HCT116 (cell line): Measurements from ENCODE around the gene NDUFS4. TPM values are rescaled to one million over a fixed set of nuclear protein-coding genes. Genes with fewer than 3 reads are reported as not detected.

ENCODE experiments used
- ATAC-seq: fragments of 200-7000 bp; cut with Tn5 transposase; 2 replicates; pipeline ENCODE4 v1.9.1; 2020; ENCODE audit warnings: mild to moderate bottlenecking, moderate library complexity
- BruUV-seq: library from RNA; stranded (reverse); fragments of 400-500 nt; replicated peaks from 2 replicates; lab custom pipeline; 2021; lab: Mats Ljungman, UMichigan
- CTCF ChIA-PET: fragments of 300-600 bp; sonication (Branson Sonifier 250); formaldehyde crosslinking; loops from one replicate; lab custom pipeline; 2021; ENCODE audit warnings: antibody characterized with exemption; lab: Charles Lee
- POLR2A ChIA-PET: fragments of 300-600, 350-600 bp; sonication (Branson Sonifier 250); formaldehyde crosslinking; loops from one replicate; lab custom pipeline; 2021; ENCODE audit warnings: antibody characterized with exemption; lab: Charles Lee
- RAD21 ChIA-PET, 2 experiments: fragments of 300-600 bp; sonication (Branson Sonifier 250); formaldehyde crosslinking; loops; one replicate each; lab custom pipeline; 2023; ENCODE audit warnings: low total read pairs in 2 of 2; ENCODE audit not compliant: uncharacterized antibody in 2 of 2, unreplicated experiment in 2 of 2, low non-redundant PET in 1 of 2; lab: Charles Lee
- DNase-seq: peaks from one replicate; pipeline ENCODE4 v3.0.0-alpha.2; 2010; ENCODE audit warnings: low read depth, low spot score
- H2AFZ ChIP-seq: fragments of 200-600 bp; shearing (Covaris generic), sonication (generic); 2 replicates; pipeline ENCODE4 v1.6.1; 2017; ENCODE audit warnings: low read depth, mixed run types, mixed read lengths, antibody characterized with exemption, low read length; ENCODE audit not compliant: poor library complexity, severe bottlenecking
- H3K27ac ChIP-seq: 2 replicates; pipeline ENCODE4 v1.5.1; 2012; ENCODE audit warnings: low read depth, low read length
- H3K27me3 ChIP-seq: fragments of 200-600 bp; sonication (generic); 2 replicates; pipeline ENCODE4 v1.6.1; 2016; ENCODE audit warnings: mixed run types, low read length, mixed read lengths; ENCODE audit not compliant: insufficient read depth
- H3K36me3 ChIP-seq, 2 experiments: fragments of 200-500 bp in 1 of 2; fragments of 200-600 bp in 1 of 2; sonication (Bioruptor generic) in 1 of 2; sonication (generic) in 1 of 2; 2 replicates each; pipeline versions ENCODE4 v1.5.1 to v1.6.1; 2014 to 2016; ENCODE audit warnings: low read length in 2 of 2, inconsistent platforms in 1 of 2, mixed read lengths in 1 of 2, mixed run types in 1 of 2; ENCODE audit not compliant: insufficient read depth in 2 of 2, control insufficient read depth in 1 of 2
- H3K4me1 ChIP-seq, 2 experiments: fragments of 200-600 bp in 1 of 2; sonication (generic) in 1 of 2; 2 replicates each; pipeline versions ENCODE4 v1.5.1 to v1.6.1; 2012 to 2017; ENCODE audit warnings: low read length in 2 of 2, inconsistent platforms in 1 of 2, mild to moderate bottlenecking in 1 of 2, mixed read lengths in 1 of 2, mixed run types in 1 of 2, moderate library complexity in 1 of 2; ENCODE audit not compliant: insufficient read depth in 2 of 2, control insufficient read depth in 1 of 2
- H3K4me2 ChIP-seq: fragments of 200-600 bp; sonication (generic); 2 replicates; pipeline ENCODE4 v1.6.1; 2017; ENCODE audit warnings: mixed run types, low read length, mixed read lengths
- H3K4me3 ChIP-seq, 2 experiments: fragments of 200-600 bp in 1 of 2; sonication (generic) in 1 of 2; replicated peaks in 1 of 2; 2 replicates each; pipeline ENCODE4 v1.5.1; 2011 to 2016; ENCODE audit warnings: low read length in 2 of 2, control low read depth in 1 of 2, low read depth in 1 of 2, mild to moderate bottlenecking in 1 of 2, mixed read lengths in 1 of 2, mixed run types in 1 of 2
- H3K79me2 ChIP-seq: fragments of 200-600 bp; sonication (generic); 2 replicates; pipeline ENCODE4 v1.6.1; 2017; ENCODE audit warnings: mild to moderate bottlenecking, mixed run types, low read length, moderate library complexity, mixed read lengths; ENCODE audit not compliant: insufficient read depth
- H3K9ac ChIP-seq: fragments of 200-600 bp; sonication (generic); 2 replicates; pipeline ENCODE4 v1.6.1; 2016; ENCODE audit warnings: low read length, mixed read lengths
- H3K9me2 ChIP-seq: fragments of 200-600 bp; sonication (generic), shearing (Covaris generic); 2 replicates; pipeline ENCODE4 v1.6.1; 2017; ENCODE audit warnings: mixed run types, mild to moderate bottlenecking, moderate library complexity; ENCODE audit not compliant: insufficient read depth
- H3K9me3 ChIP-seq, 2 experiments: fragments of 200-500 bp in 1 of 2; fragments of 200-600 bp in 1 of 2; sonication (Bioruptor generic) in 1 of 2; sonication (generic) in 1 of 2; 2 replicates each; pipeline ENCODE4 v1.6.1; 2014 to 2017; ENCODE audit warnings: low read length in 2 of 2, mixed read lengths in 2 of 2, inconsistent platforms in 1 of 2, low read depth in 1 of 2, mild to moderate bottlenecking in 1 of 2, mixed run types in 1 of 2, moderate library complexity in 1 of 2; ENCODE audit not compliant: control insufficient read depth in 1 of 2, insufficient read depth in 1 of 2
- H4K20me1 ChIP-seq: fragments of 200-600 bp; sonication (generic), shearing (Covaris generic); 2 replicates; pipeline ENCODE4 v1.6.1; 2017; ENCODE audit warnings: mixed run types, mild to moderate bottlenecking, moderate library complexity; ENCODE audit not compliant: insufficient read depth
- CEBPB ChIP-seq: IDR thresholded peaks from 2 replicates; pipeline ENCODE4 v1.6.1; 2012; ENCODE audit warnings: low read depth
- EGR1 ChIP-seq: IDR thresholded peaks from 2 replicates; pipeline ENCODE4 v1.6.1; 2012; ENCODE audit warnings: low read depth
- EZH2 ChIP-seq: fragments of 200-600 bp; sonication (generic); IDR thresholded peaks from 2 replicates; pipeline ENCODE4 v1.6.1; 2017; ENCODE audit warnings: antibody characterized with exemption, mixed run types
- EZH2phosphoT487 ChIP-seq: fragments of 200-600 bp; IDR thresholded peaks from 2 replicates; pipeline ENCODE4 v1.6.1; 2018; ENCODE audit warnings: antibody characterized with exemption, borderline replicate concordance
- FOSL1 ChIP-seq: IDR thresholded peaks from 2 replicates; pipeline ENCODE4 v1.6.1; 2012; ENCODE audit warnings: low read depth
- JUND ChIP-seq: IDR thresholded peaks from 2 replicates; pipeline ENCODE4 v1.6.1; 2012
- POLR2A ChIP-seq: IDR thresholded peaks from 2 replicates; pipeline ENCODE4 v1.7.0; 2011; ENCODE audit warnings: borderline replicate concordance; ENCODE audit not compliant: insufficient read depth, insufficient read length; ENCODE audit errors: extremely low read depth
- POLR2AphosphoS5 ChIP-seq: IDR thresholded peaks from 2 replicates; pipeline ENCODE4 v1.6.1; 2011; ENCODE audit warnings: mild to moderate bottlenecking, low read depth, low read length, moderate library complexity
- RAD21 ChIP-seq: IDR thresholded peaks from 2 replicates; pipeline ENCODE4 v1.6.1; 2012; ENCODE audit warnings: low read depth, mild to moderate bottlenecking
- SIN3A ChIP-seq: IDR thresholded peaks from 2 replicates; pipeline ENCODE4 v1.6.1; 2012; ENCODE audit warnings: low read depth
- SRF ChIP-seq: IDR thresholded peaks from 2 replicates; pipeline ENCODE4 v1.6.1; 2012; ENCODE audit warnings: low read depth
- TCF7L2 ChIP-seq: IDR thresholded peaks from 2 replicates; pipeline ENCODE4 v1.7.0; 2011; ENCODE audit warnings: borderline replicate concordance, inconsistent platforms; ENCODE audit not compliant: insufficient read depth, insufficient read length; ENCODE audit errors: extremely low read depth
- YY1 ChIP-seq: IDR thresholded peaks from 2 replicates; pipeline ENCODE4 v1.6.1; 2011; ENCODE audit warnings: low read length, low read depth, moderate library complexity, mild to moderate bottlenecking; ENCODE audit not compliant: insufficient replicate concordance; ENCODE audit errors: extremely low read depth
- ZBTB33 ChIP-seq: IDR thresholded peaks from 2 replicates; pipeline ENCODE4 v1.6.1; 2011; ENCODE audit warnings: mild to moderate bottlenecking, low read length, moderate library complexity; ENCODE audit not compliant: insufficient replicate concordance; ENCODE audit errors: extremely low read depth
- ZNF274 ChIP-seq: fragments of 200-500 bp; sonication (Bioruptor generic); IDR thresholded peaks from 2 replicates; pipeline ENCODE4 v1.6.1; 2014; ENCODE audit warnings: mild to moderate bottlenecking, low read depth, low read length, inconsistent platforms
- intact Hi-C: fragments of 100-400 bp; cut with micrococcal nuclease; formaldehyde crosslinking; loops from 2 replicates; pipeline ENCODE4 v1.10.0; 2022
- total RNA-seq: library from RNA; stranded (reverse); gene quantifications from one replicate; pipeline ENCODE4 v1.2.1, GENCODE V29; 2021; ENCODE audit not compliant: unreplicated experiment
- TF ChIP-seq, protein P1 (sequence below): IDR thresholded peaks from 2 replicates; pipeline ENCODE4 v1.6.1; 2012

Gene NDUFS4
- total RNA-seq, 1 experiment from 2014 or later, result 91.4 TPM

DNA sequence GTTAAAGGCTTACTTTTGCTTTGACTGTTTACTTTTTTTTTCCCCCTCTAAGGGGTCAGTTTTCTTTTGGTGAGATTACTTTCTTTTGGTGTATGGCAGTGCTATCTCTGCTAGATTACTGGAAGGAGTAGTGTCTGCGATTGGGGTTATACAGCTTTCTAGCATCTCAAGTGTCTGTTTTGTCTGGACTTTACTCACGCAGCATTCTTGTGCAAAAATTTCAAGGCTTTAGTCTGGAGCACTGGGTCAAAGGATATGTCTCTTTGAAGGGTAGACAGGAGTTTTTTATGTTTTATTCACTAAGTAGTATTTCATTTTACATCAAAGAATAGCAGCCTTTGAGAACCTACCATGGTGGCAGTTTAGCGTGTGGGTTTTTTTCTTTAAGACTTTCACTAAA lies 52.6 kb downstream of the NDUFS4 start:
- RAD21 ChIA-PET, result no interaction called here
- H3K27ac ChIP-seq, result no peak overlapping the region
- CTCF ChIA-PET, result no interaction called here
- no peak overlapping the region for H3K4me2 ChIP-seq
- H3K27me3 ChIP-seq, result no peaks in the 10 kb centered on the region
- no peaks in the 10 kb centered on the region for H3K4me1 ChIP-seq
- H3K36me3 ChIP-seq, result 0 out of 4 replicates have a peak, but pooled peaks cover 2 to 3% of the 10 kb centered on the region in 2 experiments
- POLR2A ChIA-PET, result no interaction called here
- no peak overlapping the region for H3K9ac ChIP-seq
- TF ChIP-seq EZH2phosphoT487, result no peak
- no peak for TF ChIP-seq JUND
- TF ChIP-seq TCF7L2, result no peak
- TF ChIP-seq YY1, result no peak
- no peak for TF ChIP-seq EGR1
- no peak for TF ChIP-seq FOSL1
- H3K9me3 ChIP-seq, result no peaks in the 10 kb centered on the region
- DNase-seq, result no peak
- H3K4me3 ChIP-seq, result no peak overlapping the region
- peaks cover 54% of the 10 kb centered on the region for H3K79me2 ChIP-seq
- intact Hi-C loops, result no loop called here
- H2AFZ ChIP-seq, result no peak overlapping the region
- BruUV-seq, result no TSS peak
- no peaks in the 10 kb centered on the region for H3K9me2 ChIP-seq
- no peak for ATAC-seq
- H4K20me1 ChIP-seq, result 0 out of 2 replicates have a peak, but pooled peaks cover 7% of the 10 kb centered on the region

DNA sequence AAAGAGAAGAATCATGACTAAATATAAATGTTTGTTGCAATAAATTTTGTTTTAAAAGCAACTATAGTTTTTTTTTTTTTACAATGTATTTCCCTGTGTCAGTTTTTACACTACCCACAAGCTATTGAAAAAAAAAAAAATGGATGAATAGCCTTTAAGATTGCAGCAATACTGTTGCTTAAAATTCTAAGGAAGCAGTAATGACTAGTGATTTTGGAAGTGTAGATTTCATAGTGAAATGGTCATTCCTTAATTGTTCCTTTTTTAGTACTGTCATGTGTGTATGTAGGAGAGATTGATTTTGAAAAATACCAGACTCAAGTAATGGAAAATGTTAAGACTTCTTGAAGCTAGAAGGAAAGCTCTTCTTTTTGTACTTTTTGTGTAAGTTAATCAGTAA lies 53.1 kb downstream of the NDUFS4 start:
- Histone ChIP-seq H3K9me3 (no peaks in the 10 kb centered on the region), H3K9me2 (no peaks in the 10 kb centered on the region), H3K79me2 (peaks cover 54% of the 10 kb centered on the region), H2AFZ (no peak overlapping the region), H3K36me3 (0 out of 4 replicates have a peak, but pooled peaks cover 2 to 3% of the 10 kb centered on the region in 2 experiments), H3K4me3 (no peak overlapping the region), H4K20me1 (0 out of 2 replicates have a peak, but pooled peaks cover 7% of the 10 kb centered on the region), H3K4me2 (no peak overlapping the region), H3K27ac (no peak overlapping the region), H3K4me1 (no peaks in the 10 kb centered on the region), H3K27me3 (no peaks in the 10 kb centered on the region), H3K9ac (no peak overlapping the region)
- intact Hi-C loops, result no loop called here
- ATAC-seq, result no peak
- ChIA-PET RAD21 (no interaction called here), POLR2A (no interaction called here), CTCF (no interaction called here)
- DNase-seq, result no peak
- no TSS peak for BruUV-seq
- no peak for TF ChIP-seq JUND
- TF ChIP-seq YY1, result no peak
- TF ChIP-seq, protein P1, sequence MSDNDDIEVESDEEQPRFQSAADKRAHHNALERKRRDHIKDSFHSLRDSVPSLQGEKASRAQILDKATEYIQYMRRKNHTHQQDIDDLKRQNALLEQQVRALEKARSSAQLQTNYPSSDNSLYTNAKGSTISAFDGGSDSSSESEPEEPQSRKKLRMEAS, result no peak
- no peak for TF ChIP-seq ZNF274
- TF ChIP-seq RAD21, result no peak
- TF ChIP-seq CEBPB, result no peak
- TF ChIP-seq EZH2phosphoT487, result no peak
- TF ChIP-seq ZBTB33, result no peak
- no peak for TF ChIP-seq EZH2
- TF ChIP-seq TCF7L2, result no peak
- TF ChIP-seq SRF, result no peak
- no peak for TF ChIP-seq POLR2A
- no peak for TF ChIP-seq EGR1
- no peak for TF ChIP-seq POLR2AphosphoS5
- no peak for TF ChIP-seq SIN3A
